Measurements from ENCODE around the gene HIRA. TPM values are rescaled to one million over a fixed set of nuclear protein-coding genes. Genes with fewer than 3 reads are reported as not detected.

The HIRA gene
- total and polyA plus RNA-seq, 4 donors: 4.1 to 32.5 (median 23.0) TPM

- Histone ChIP-seq H3K4me1 (ENCODE audit: control insufficient read depth in 4 of 4, insufficient read depth in 4 of 4, low read length in 3 of 4) (no peaks in the 10 kb centered on the region), H3K9me3 (ENCODE audit: control insufficient read depth in 4 of 4, low read length in 3 of 4) (no peaks in the 10 kb centered on the region), H3K36me3 (ENCODE audit: control insufficient read depth in 4 of 4, insufficient read depth in 3 of 4, low read depth in 1 of 4, low read length in 3 of 4) (peaks cover 40 to 96% (median 72%) of the 10 kb centered on the region in 4 donors), H3K27ac (ENCODE audit: low read depth in 1 of 2, low read length in 2 of 2) (no peak overlapping the region), H3K4me3 (ENCODE audit: low read depth in 1 of 3, low read length in 3 of 3) (no peak overlapping the region), H3K9ac (ENCODE audit: low read depth in 1 of 2, low read length in 2 of 2) (no peak overlapping the region), H3K27me3 (ENCODE audit: control insufficient read depth in 4 of 4, insufficient read depth in 4 of 4, low read length in 3 of 4) (no peaks in the 10 kb centered on the region)
- TF ChIP-seq GABPA (IDR thresholded peaks at IDR 0.05 in 1 of 2, conservative IDR thresholded peaks at IDR 0.05 in 1 of 2) (no peak), CTCF (IDR thresholded peaks at IDR 0.05; ENCODE audit: low read depth, low read length, missing input control) (no peak), SP1 (IDR thresholded peaks at IDR 0.05) (no peak), HNF4G (IDR thresholded peaks at IDR 0.05) (no peak), RXRA (IDR thresholded peaks at IDR 0.05) (no peak), RAD21 (IDR thresholded peaks at IDR 0.05) (no peak), ZBTB33 (IDR thresholded peaks at IDR 0.05) (no peak), JUND (IDR thresholded peaks at IDR 0.05) (no peak), YY1 (IDR thresholded peaks at IDR 0.05) (no peak), HNF4A (conservative IDR thresholded peaks at IDR 0.05) (no peak), REST (IDR thresholded peaks at IDR 0.05) (no peak), NR2F2 (IDR thresholded peaks at IDR 0.05) (no peak), TAF1 (conservative IDR thresholded peaks at IDR 0.05) (no peak)
- DNase-seq (ENCODE audit: low spot score): no peak
- whole genome bisulfite sequencing: 99% methylated on average over 8 of the region's 8 CpGs
These were observed 74.7 kb downstream of the HIRA start for GRCh38 chr22:19356708-19357269.

- no peaks in the 10 kb centered on the region for H3K27me3 ChIP-seq (ENCODE audit: control insufficient read depth in 4 of 4, insufficient read depth in 4 of 4, low read length in 3 of 4)
These were observed 75.9 kb downstream of the HIRA start for GRCh38 chr22:19355413-19356157.

More at GRCh38 chr22:19355413-19356157, 75.9 kb downstream of the HIRA start:
- Histone ChIP-seq H3K4me1 (ENCODE audit: control insufficient read depth in 4 of 4, insufficient read depth in 4 of 4, low read length in 3 of 4) (no peaks in the 10 kb centered on the region), H3K9ac (ENCODE audit: low read depth in 1 of 2, low read length in 2 of 2) (no peak overlapping the region), H3K27ac (ENCODE audit: low read depth in 1 of 2, low read length in 2 of 2) (no peak overlapping the region), H3K36me3 (ENCODE audit: control insufficient read depth in 4 of 4, insufficient read depth in 3 of 4, low read depth in 1 of 4, low read length in 3 of 4) (peaks cover 38 to 96% (median 73%) of the 10 kb centered on the region in 4 donors), H3K9me3 (ENCODE audit: control insufficient read depth in 4 of 4, low read length in 3 of 4) (no peaks in the 10 kb centered on the region), H3K4me3 (ENCODE audit: low read depth in 1 of 3, low read length in 3 of 3) (no peak overlapping the region)
- no peak for DNase-seq (ENCODE audit: low spot score)
- WGBS: 91% methylated on average over 7 of the region's 7 CpGs
- no peak for TF ChIP-seq YY1 (IDR thresholded peaks at IDR 0.05)
